Measurements from ENCODE around the gene CSMD2. TPM values are rescaled to one million over a fixed set of nuclear protein-coding genes. Genes with fewer than 3 reads are reported as not detected.

The CSMD2 gene
- polyA plus RNA-seq, 1 donor, result 0.36 TPM

DNA sequence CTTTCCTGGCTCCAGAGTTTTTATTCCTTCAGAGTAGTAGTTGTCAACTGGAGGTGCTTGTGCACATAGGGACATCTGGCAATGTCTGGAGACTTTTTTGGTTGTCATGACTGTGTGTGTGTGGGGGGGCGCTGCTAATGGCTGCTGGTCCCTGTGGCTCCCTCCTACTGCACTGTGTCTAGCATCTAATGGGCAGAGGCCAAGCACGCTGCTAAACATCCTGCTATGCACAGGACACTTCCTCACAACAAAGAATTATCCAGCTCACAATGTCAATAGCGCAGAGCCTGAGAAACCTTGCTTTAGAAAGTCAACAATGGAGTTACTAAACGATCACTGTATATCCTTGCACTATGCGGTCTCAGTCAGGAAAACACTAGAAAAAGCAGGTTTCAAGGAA lies 320.9 kb downstream of the CSMD2 start:
- H3K27me3 ChIP-seq (ENCODE audit: control insufficient read depth, insufficient read depth, low read length), result no peaks in the 10 kb centered on the region
- no peaks in the 10 kb centered on the region for H3K36me3 ChIP-seq (ENCODE audit: control insufficient read depth, insufficient read depth, low read length)
- H3K4me3 ChIP-seq (ENCODE audit: low read length), result no peak overlapping the region
- H3K4me1 ChIP-seq (ENCODE audit: control insufficient read depth, insufficient read depth, low read length), result no peaks in the 10 kb centered on the region
- no peak for DNase-seq
- no peak overlapping the region for H3K27ac ChIP-seq (ENCODE audit: low read length)
- no peaks in the 10 kb centered on the region for H3K9me3 ChIP-seq (ENCODE audit: control insufficient read depth, low read depth, low read length)
- WGBS (ENCODE audit: insufficient coverage, low lambda C conversion rate), result no CpG with 5 or more reads among the region's 5 CpGs

- Histone ChIP-seq H3K4me1 (ENCODE audit: control insufficient read depth, insufficient read depth, low read length) (no peaks in the 10 kb centered on the region), H3K9me3 (ENCODE audit: control insufficient read depth, low read depth, low read length) (no peaks in the 10 kb centered on the region), H3K27me3 (ENCODE audit: control insufficient read depth, insufficient read depth, low read length) (no peaks in the 10 kb centered on the region), H3K36me3 (ENCODE audit: control insufficient read depth, insufficient read depth, low read length) (no peaks in the 10 kb centered on the region), H3K27ac (ENCODE audit: low read length) (no peak overlapping the region), H3K4me3 (ENCODE audit: low read length) (no peak overlapping the region)
- no peak for DNase-seq
- WGBS (ENCODE audit: insufficient coverage, low lambda C conversion rate), result 100% methylated on average over 1 of the region's 5 CpGs
These were observed 322.7 kb downstream of the CSMD2 start for GRCh38 chr1:33842348-33842747.

GRCh38 chr1:33841494-33841893 lies 323.5 kb downstream of the CSMD2 start:
- H3K27me3 ChIP-seq (ENCODE audit: control insufficient read depth, insufficient read depth, low read length), result no peaks in the 10 kb centered on the region
- no peaks in the 10 kb centered on the region for H3K9me3 ChIP-seq (ENCODE audit: control insufficient read depth, low read depth, low read length)
- no peaks in the 10 kb centered on the region for H3K36me3 ChIP-seq (ENCODE audit: control insufficient read depth, insufficient read depth, low read length)
- no peak overlapping the region for H3K27ac ChIP-seq (ENCODE audit: low read length)
- no peak for DNase-seq
- H3K4me3 ChIP-seq (ENCODE audit: low read length), result no peak overlapping the region
- no peaks in the 10 kb centered on the region for H3K4me1 ChIP-seq (ENCODE audit: control insufficient read depth, insufficient read depth, low read length)
- 60% methylated on average over 1 of the region's 1 CpG for WGBS (ENCODE audit: insufficient coverage, low lambda C conversion rate)

GRCh38 chr1:33837635-33838034 lies 327.4 kb downstream of the CSMD2 start:
- H3K4me3 ChIP-seq (ENCODE audit: low read length), result no peak overlapping the region
- no peak overlapping the region for H3K27ac ChIP-seq (ENCODE audit: low read length)
- no peak for DNase-seq
- H3K4me1 ChIP-seq (ENCODE audit: control insufficient read depth, insufficient read depth, low read length), result no peaks in the 10 kb centered on the region
- H3K36me3 ChIP-seq (ENCODE audit: control insufficient read depth, insufficient read depth, low read length), result no peaks in the 10 kb centered on the region
- no peaks in the 10 kb centered on the region for H3K27me3 ChIP-seq (ENCODE audit: control insufficient read depth, insufficient read depth, low read length)
- H3K9me3 ChIP-seq (ENCODE audit: control insufficient read depth, low read depth, low read length), result no peaks in the 10 kb centered on the region
- no CpG with 5 or more reads among the region's 3 CpGs for WGBS (ENCODE audit: insufficient coverage, low lambda C conversion rate)

DNA sequence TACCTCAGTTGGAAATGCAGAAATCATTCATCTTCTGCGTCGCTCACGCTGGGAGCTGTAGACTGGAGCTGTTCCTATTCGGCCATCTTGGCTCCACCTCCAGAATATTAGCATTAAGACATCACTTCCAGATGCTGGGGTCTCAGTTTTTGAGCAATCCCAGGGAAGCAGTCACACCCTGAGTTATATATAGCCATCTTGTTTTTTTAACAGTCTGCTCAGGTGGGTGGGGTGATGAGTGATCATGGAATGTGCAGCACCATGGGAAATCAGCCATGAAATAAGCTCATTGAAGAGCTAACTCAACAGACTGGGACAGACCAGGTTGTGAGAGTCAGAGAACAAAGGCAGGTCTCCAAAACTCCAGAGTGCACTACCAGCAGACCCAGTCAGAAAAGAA lies 328.1 kb downstream of the CSMD2 start:
- Histone ChIP-seq H3K27ac (ENCODE audit: low read length) (no peak overlapping the region), H3K4me1 (ENCODE audit: control insufficient read depth, insufficient read depth, low read length) (no peaks in the 10 kb centered on the region), H3K36me3 (ENCODE audit: control insufficient read depth, insufficient read depth, low read length) (no peaks in the 10 kb centered on the region), H3K4me3 (ENCODE audit: low read length) (no peak overlapping the region), H3K9me3 (ENCODE audit: control insufficient read depth, low read depth, low read length) (no peaks in the 10 kb centered on the region), H3K27me3 (ENCODE audit: control insufficient read depth, insufficient read depth, low read length) (no peaks in the 10 kb centered on the region)
- DNase-seq, result no peak
- WGBS (ENCODE audit: insufficient coverage, low lambda C conversion rate), result no CpG with 5 or more reads among the region's 4 CpGs

DNA sequence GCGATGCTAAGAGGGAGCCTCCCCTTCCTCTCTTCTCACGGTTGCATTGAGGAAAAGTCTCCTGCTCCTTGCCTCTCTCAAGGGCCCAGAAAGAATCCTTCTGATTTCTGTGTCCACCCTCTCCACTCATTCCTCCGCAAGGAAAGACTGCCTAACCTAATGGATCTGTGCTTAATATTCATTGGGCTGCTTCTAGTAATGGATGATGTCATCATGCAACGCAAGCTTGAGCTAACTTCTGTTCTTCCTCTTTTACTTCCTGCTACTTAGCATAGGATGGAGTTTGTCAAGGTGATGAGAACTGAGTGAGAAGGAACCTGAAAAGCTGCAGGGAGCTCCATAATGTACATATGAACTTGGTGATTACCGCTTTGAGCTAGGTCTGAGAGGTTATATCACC lies 336.4 kb downstream of the CSMD2 start:
- DNase-seq, result no peak
- no peak overlapping the region for H3K4me3 ChIP-seq (ENCODE audit: low read length)
- WGBS (ENCODE audit: insufficient coverage, low lambda C conversion rate), result 100% methylated on average over 1 of the region's 5 CpGs
- H3K27ac ChIP-seq (ENCODE audit: low read length), result no peak overlapping the region
- no peaks in the 10 kb centered on the region for H3K36me3 ChIP-seq (ENCODE audit: control insufficient read depth, insufficient read depth, low read length)
- H3K9me3 ChIP-seq (ENCODE audit: control insufficient read depth, low read depth, low read length), result no peaks in the 10 kb centered on the region
- H3K4me1 ChIP-seq (ENCODE audit: control insufficient read depth, insufficient read depth, low read length), result no peaks in the 10 kb centered on the region
- H3K27me3 ChIP-seq (ENCODE audit: control insufficient read depth, insufficient read depth, low read length), result no peaks in the 10 kb centered on the region

GRCh38 chr1:33828059-33828458 lies 337.0 kb downstream of the CSMD2 start:
- H3K36me3 ChIP-seq (ENCODE audit: control insufficient read depth, insufficient read depth, low read length), result no peaks in the 10 kb centered on the region
- H3K27ac ChIP-seq (ENCODE audit: low read length), result no peak overlapping the region
- H3K4me3 ChIP-seq (ENCODE audit: low read length), result no peak overlapping the region
- no peak for DNase-seq
- H3K9me3 ChIP-seq (ENCODE audit: control insufficient read depth, low read depth, low read length), result no peaks in the 10 kb centered on the region
- H3K27me3 ChIP-seq (ENCODE audit: control insufficient read depth, insufficient read depth, low read length), result no peaks in the 10 kb centered on the region
- no peaks in the 10 kb centered on the region for H3K4me1 ChIP-seq (ENCODE audit: control insufficient read depth, insufficient read depth, low read length)
- 0% methylated on average over 1 of the region's 5 CpGs for WGBS (ENCODE audit: insufficient coverage, low lambda C conversion rate)

- Histone ChIP-seq H3K4me1 (ENCODE audit: control insufficient read depth, insufficient read depth, low read length) (no peaks in the 10 kb centered on the region), H3K27ac (ENCODE audit: low read length) (no peak overlapping the region), H3K27me3 (ENCODE audit: control insufficient read depth, insufficient read depth, low read length) (no peaks in the 10 kb centered on the region), H3K9me3 (ENCODE audit: control insufficient read depth, low read depth, low read length) (no peaks in the 10 kb centered on the region), H3K36me3 (ENCODE audit: control insufficient read depth, insufficient read depth, low read length) (no peaks in the 10 kb centered on the region), H3K4me3 (ENCODE audit: low read length) (no peak overlapping the region)
- DNase-seq, result no peak
- no CpG with 5 or more reads among the region's 5 CpGs for WGBS (ENCODE audit: insufficient coverage, low lambda C conversion rate)
These were observed 338.3 kb downstream of the CSMD2 start for GRCh38 chr1:33826711-33827110.

DNA sequence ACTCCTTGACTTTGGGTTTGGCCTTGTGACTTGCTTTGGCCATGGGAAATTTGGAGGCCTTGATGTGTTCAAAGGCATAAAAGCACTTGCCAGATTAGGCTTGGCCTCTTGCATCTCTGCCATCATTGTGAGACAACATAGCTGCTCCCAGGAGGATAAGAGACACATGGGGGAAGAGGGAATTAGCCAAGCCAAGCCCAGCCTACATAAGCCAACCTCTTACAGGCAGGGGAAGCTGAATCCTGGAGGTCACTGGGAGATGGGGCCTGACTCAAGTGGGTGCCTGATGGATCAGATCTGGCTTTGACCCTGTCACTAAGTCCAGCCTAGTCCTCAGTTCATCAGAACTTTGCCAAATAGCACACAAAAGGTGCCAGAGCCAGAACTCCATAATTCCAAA lies 338.7 kb downstream of the CSMD2 start:
- no peak overlapping the region for H3K4me3 ChIP-seq (ENCODE audit: low read length)
- no peak overlapping the region for H3K27ac ChIP-seq (ENCODE audit: low read length)
- H3K9me3 ChIP-seq (ENCODE audit: control insufficient read depth, low read depth, low read length), result no peaks in the 10 kb centered on the region
- no peaks in the 10 kb centered on the region for H3K36me3 ChIP-seq (ENCODE audit: control insufficient read depth, insufficient read depth, low read length)
- DNase-seq, result no peak
- H3K4me1 ChIP-seq (ENCODE audit: control insufficient read depth, insufficient read depth, low read length), result no peaks in the 10 kb centered on the region
- H3K27me3 ChIP-seq (ENCODE audit: control insufficient read depth, insufficient read depth, low read length), result no peaks in the 10 kb centered on the region

GRCh38 chr1:33825506-33825905 lies 339.5 kb downstream of the CSMD2 start:
- Histone ChIP-seq H3K27me3 (ENCODE audit: control insufficient read depth, insufficient read depth, low read length) (no peaks in the 10 kb centered on the region), H3K4me1 (ENCODE audit: control insufficient read depth, insufficient read depth, low read length) (no peaks in the 10 kb centered on the region), H3K9me3 (ENCODE audit: control insufficient read depth, low read depth, low read length) (no peaks in the 10 kb centered on the region), H3K4me3 (ENCODE audit: low read length) (no peak overlapping the region), H3K36me3 (ENCODE audit: control insufficient read depth, insufficient read depth, low read length) (no peaks in the 10 kb centered on the region), H3K27ac (ENCODE audit: low read length) (no peak overlapping the region)
- no peak for DNase-seq
- no CpG with 5 or more reads among the region's 10 CpGs for WGBS (ENCODE audit: insufficient coverage, low lambda C conversion rate)

- no peaks in the 10 kb centered on the region for H3K9me3 ChIP-seq (ENCODE audit: control insufficient read depth, low read depth, low read length)
- no peak overlapping the region for H3K27ac ChIP-seq (ENCODE audit: low read length)
- no peaks in the 10 kb centered on the region for H3K27me3 ChIP-seq (ENCODE audit: control insufficient read depth, insufficient read depth, low read length)
- WGBS (ENCODE audit: insufficient coverage, low lambda C conversion rate), result no CpG with 5 or more reads among the region's 1 CpG
- no peaks in the 10 kb centered on the region for H3K36me3 ChIP-seq (ENCODE audit: control insufficient read depth, insufficient read depth, low read length)
- DNase-seq, result no peak
- H3K4me3 ChIP-seq (ENCODE audit: low read length), result no peak overlapping the region
- H3K4me1 ChIP-seq (ENCODE audit: control insufficient read depth, insufficient read depth, low read length), result no peaks in the 10 kb centered on the region
These were observed 340.1 kb downstream of the CSMD2 start for GRCh38 chr1:33824971-33825370.
